MV-4-11 (cell line): Measurements from ENCODE around the gene PSG2.
"Not testable (repeated sequence)": the region's sequence is repeated elsewhere in the genome, so short reads cannot be mapped to it uniquely, and the experiment has no call there.

Source experiments
- DNase-seq: peaks from one replicate; lab custom pipeline; 2025; lab: John Stamatoyannopoulos, UW

The PSG2 gene

DNA sequence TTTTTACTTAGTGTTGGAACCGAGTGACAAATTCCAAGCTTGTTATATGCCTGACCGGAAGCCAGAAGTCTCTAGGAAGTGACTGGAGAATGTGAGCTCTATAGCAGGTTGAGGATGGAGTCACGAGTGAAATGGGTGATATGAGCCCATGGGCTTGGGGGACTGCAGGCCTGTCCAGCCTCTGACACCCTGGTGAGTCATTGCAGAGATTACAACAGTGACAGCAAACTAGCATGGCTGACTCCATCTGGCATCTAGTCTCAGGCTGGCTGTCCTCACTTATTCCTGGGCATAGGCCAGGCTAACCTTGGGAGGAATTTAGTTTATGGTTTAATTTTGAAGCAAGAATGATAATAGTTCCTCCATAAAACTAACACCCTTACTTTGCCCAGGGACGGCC, 4.6 kb downstream of the PSG2 start:
- DNase-seq, result not testable (repeated sequence)

DNA sequence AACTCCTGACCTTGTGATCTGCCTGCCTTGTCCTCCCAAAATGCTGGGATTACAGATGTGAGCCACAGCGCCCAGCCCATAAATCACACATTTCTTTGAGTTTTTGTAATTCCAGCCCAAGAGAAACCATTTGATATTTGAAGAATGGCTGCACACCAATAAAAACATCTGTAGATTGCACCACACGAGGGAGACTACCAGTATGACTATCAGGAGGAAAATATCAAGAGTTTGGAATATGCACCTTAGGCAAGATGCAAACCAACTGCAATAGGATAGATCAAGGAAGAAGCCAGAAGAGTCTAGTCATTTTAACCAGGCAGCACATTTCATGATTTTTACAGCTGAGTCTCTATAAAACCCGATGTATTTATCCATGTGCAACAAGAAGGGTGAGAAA, 20.1 kb downstream of the PSG2 start:
- not testable (repeated sequence) for DNase-seq

GRCh38 chr19:43061326-43061725, 21.2 kb downstream of the PSG2 start:
- not testable (repeated sequence) for DNase-seq

- DNase-seq, result not testable (repeated sequence)
Observed at GRCh38 chr19:43060254-43060653, 22.2 kb downstream of the PSG2 start.

GRCh38 chr19:43059482-43059881, 23.0 kb downstream of the PSG2 start:
- DNase-seq, result not testable (repeated sequence)

GRCh38 chr19:43058440-43058839, 24.1 kb downstream of the PSG2 start:
- DNase-seq, result not testable (repeated sequence)

DNA sequence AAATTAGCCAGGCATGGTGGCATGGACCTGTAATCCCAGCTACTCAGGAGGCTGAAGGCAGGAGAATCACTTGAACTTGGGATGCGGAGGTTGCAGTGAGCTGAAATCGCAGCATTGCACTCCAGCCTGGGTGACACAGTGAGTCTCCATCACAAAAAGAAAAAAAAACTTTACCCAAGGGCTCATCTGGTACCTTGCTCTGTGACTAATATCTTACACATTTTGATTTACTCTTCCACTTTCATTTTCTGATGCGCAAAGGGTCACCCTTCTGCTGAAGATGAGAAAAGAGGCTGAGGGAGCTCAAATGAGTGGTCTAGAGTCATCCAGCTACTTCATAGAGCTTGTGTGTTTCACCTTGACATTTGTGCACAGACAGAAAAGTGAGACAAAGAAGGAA, 34.5 kb downstream of the PSG2 start:
- DNase-seq, result not testable (repeated sequence)

- DNase-seq, result not testable (repeated sequence)
Observed at GRCh38 chr19:43046578-43046977, 35.9 kb downstream of the PSG2 start.

- not testable (repeated sequence) for DNase-seq
Observed at GRCh38 chr19:43043492-43044180, 38.9 kb downstream of the PSG2 start.

- not testable (repeated sequence) for DNase-seq
Observed at GRCh38 chr19:43031645-43032044, 50.9 kb downstream of the PSG2 start.

- DNase-seq, result no peak
Observed at GRCh38 chr19:43028866-43029265, 53.6 kb downstream of the PSG2 start.

GRCh38 chr19:43027985-43028384, 54.5 kb downstream of the PSG2 start:
- not testable (repeated sequence) for DNase-seq

- not testable (repeated sequence) for DNase-seq
Observed at GRCh38 chr19:43027061-43027460, 55.4 kb downstream of the PSG2 start.

GRCh38 chr19:43026369-43026768, 56.1 kb downstream of the PSG2 start, which contains the start of gene PSG11:
TSS of gene PSG11 (minus strand) at chr19:43026469. CDS start at chr19:43026372, 97 bp downstream.
- not testable (repeated sequence) for DNase-seq

DNA sequence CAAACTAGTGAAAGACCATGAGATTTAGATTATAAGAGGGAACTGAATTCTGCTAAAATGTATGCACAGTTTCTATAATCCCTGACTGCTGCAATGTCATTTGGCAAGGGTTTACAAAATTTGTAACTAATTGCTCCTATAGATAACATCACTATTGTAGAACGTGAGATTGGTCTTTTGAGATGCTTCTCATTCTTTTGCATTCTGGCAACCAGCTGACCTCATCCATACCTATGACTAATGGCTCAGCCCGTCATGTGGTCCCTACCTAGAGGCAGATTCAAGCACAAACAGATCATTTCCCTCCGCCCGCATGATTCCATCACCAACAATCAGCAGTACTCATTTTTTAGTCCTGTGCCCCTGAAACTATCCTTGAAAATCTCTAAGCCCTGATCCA, 60.4 kb downstream of the PSG2 start:
- DNase-seq, result not testable (repeated sequence)

DNA sequence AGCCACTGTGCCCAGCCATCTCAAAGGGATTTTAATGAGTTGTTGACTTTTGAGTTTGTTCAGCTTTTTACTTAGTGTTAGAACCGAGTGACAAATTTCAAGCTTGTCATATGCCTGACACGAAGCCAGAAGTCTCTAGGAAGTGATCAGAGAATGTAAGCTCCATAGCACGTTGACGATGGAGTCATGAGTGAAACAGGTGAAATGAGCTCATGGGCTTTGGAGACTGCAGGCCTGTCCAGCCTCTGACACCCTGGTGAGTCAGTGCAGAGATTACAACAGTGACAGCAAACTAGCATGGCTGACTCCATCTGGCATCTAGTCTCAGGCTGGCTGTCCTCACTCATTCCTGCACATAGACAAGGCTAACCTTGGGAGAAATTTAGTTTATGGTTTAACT, 60.9 kb downstream of the PSG2 start:
- DNase-seq, result not testable (repeated sequence)

DNA sequence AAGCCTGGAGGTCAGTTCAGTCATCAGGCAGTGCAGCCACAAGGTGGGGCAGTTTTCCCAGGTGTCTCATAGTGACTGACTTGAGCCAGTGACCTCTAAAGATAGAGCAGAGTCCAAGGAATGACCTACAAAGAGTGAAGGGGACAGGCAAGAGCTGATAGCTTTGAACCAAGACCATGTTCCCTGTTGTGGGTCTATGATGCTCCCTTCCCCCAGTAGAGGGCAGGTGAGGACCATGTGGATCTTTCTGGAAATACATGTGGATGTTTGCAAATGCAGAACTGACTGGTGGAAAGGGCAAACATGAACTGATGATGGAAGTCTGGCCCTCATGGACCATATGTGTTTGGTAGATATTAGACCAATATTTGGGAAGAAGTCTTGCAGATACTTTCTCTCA, 62.9 kb downstream of the PSG2 start:
- not testable (repeated sequence) for DNase-seq
